Breast epithelium (tissue), 4 donors: ENCODE data around the gene TUBA4B. TPM values are rescaled to one million over a fixed set of nuclear protein-coding genes. Genes with fewer than 3 reads are reported as not detected.
"Not testable (repeated sequence)": the region's sequence is repeated elsewhere in the genome, so short reads cannot be mapped to it uniquely, and the experiment has no call there.

Experiments
- DNase-seq, 2 donors: peaks; one replicate each; pipeline ENCODE4 v3.0.0-alpha.2; 2019; ENCODE audit warnings: low spot score in 2 of 2
- H3K27ac ChIP-seq, 2 donors: fragments of 200-600 bp; sonication (generic) in 1 of 2; one replicate each; pipeline ENCODE4 v1.5.1; 2016 to 2019; ENCODE audit warnings: mild to moderate bottlenecking in 1 of 2
- H3K27me3 ChIP-seq, 2 donors: fragments of 200-600 bp; sonication (generic) in 1 of 2; one replicate each; pipeline versions ENCODE4 v1.5.1 to v1.6.0; 2017 to 2019; ENCODE audit warnings: control low read depth in 1 of 2, mild to moderate bottlenecking in 1 of 2
- H3K36me3 ChIP-seq: fragments of 200-600 bp; one replicate; pipeline ENCODE4 v1.5.1; 2019
- H3K4me1 ChIP-seq, 2 donors: fragments of 200-600 bp; sonication (generic); one replicate each; pipeline ENCODE4 v1.5.1; 2016 to 2019; ENCODE audit warnings: control low read depth in 1 of 2
- H3K4me3 ChIP-seq, 3 donors: fragments of 200-600 bp; sonication (generic); 1 replicate in 2 of 3; 2 replicates in 1 of 3; pipeline ENCODE4 v1.5.1; 2016 to 2019; ENCODE audit warnings: mild to moderate bottlenecking in 3 of 3, moderate library complexity in 2 of 3
- H3K9me3 ChIP-seq, 2 donors: fragments of 200-600 bp; sonication (generic) in 1 of 2; one replicate each; pipeline ENCODE4 v1.5.1; 2016 to 2019; ENCODE audit warnings: control low read depth in 1 of 2
- CTCF ChIP-seq, 3 donors: fragments of 450-650 bp; IDR thresholded peaks; one replicate each; pipeline ENCODE4 v1.5.1; 2016 to 2017; ENCODE audit warnings: antibody characterized with exemption in 3 of 3, mild to moderate bottlenecking in 3 of 3, moderate library complexity in 3 of 3
- POLR2A ChIP-seq: fragments of 450-650 bp; IDR thresholded peaks from one replicate; pipeline ENCODE4 v1.6.1; 2016; ENCODE audit warnings: antibody characterized with exemption, mild to moderate bottlenecking, moderate library complexity
- POLR2AphosphoS5 ChIP-seq, 3 donors: sonication (generic); formaldehyde crosslinking; IDR thresholded peaks; one replicate each; pipeline ENCODE4 v1.6.1; 2017; ENCODE audit warnings: antibody characterized with exemption in 3 of 3
- intact Hi-C: fragments of 100-400 bp; cut with DNase I; formaldehyde crosslinking; loops from one replicate; pipeline ENCODE4 v1.15.1; 2023; ENCODE audit warnings: low total_unique reads
- total RNA-seq, 3 donors: library from RNA; depleted of rRNA; stranded (reverse); fragments of >200 nt; gene quantifications; one replicate each; pipeline ENCODE4 v1.1.0, GENCODE V29; 2016

Gene TUBA4B
- total RNA-seq, 3 donors from 2014 or later, result 0.16 TPM; not detected in 2

GRCh38 chr2:219284501-219285372 lies 31.7 kb downstream of the TUBA4B start:
- no peaks in the 10 kb centered on the region for H3K36me3 ChIP-seq
- H3K27ac ChIP-seq, result peak overlapping the region; percentile 61 to 89
- H3K4me1 ChIP-seq, result peaks cover 14 to 17% of the 10 kb centered on the region in 2 donors
- no peak overlapping the region for H3K4me3 ChIP-seq
- peak in 1 of 2 donors; percentile 56 for DNase-seq
- no peak for TF ChIP-seq POLR2AphosphoS5 (IDR thresholded peaks at IDR 0.05)
- no peaks in the 10 kb centered on the region for H3K9me3 ChIP-seq
- intact Hi-C loops, result no loop called here
- H3K27me3 ChIP-seq, result no peaks in the 10 kb centered on the region

- Histone ChIP-seq H3K9me3 (no peaks in the 10 kb centered on the region), H3K36me3 (no peaks in the 10 kb centered on the region), H3K27me3 (no peaks in the 10 kb centered on the region), H3K4me3 (peak overlapping the region in 1 of 3 donors; percentile 47), H3K27ac (peak overlapping the region; percentile 61 to 89), H3K4me1 (peaks cover 10 to 13% of the 10 kb centered on the region in 2 donors)
- DNase-seq, result no peak
- intact Hi-C loops, result no loop called here
- no peak for TF ChIP-seq POLR2AphosphoS5 (IDR thresholded peaks at IDR 0.05)
- TF ChIP-seq POLR2A, result no peak
- no peak for TF ChIP-seq CTCF (IDR thresholded peaks at IDR 0.05)
Observed at GRCh38 chr2:219285373-219285735, 32.3 kb downstream of the TUBA4B start.

GRCh38 chr2:219285894-219286425 lies 32.9 kb downstream of the TUBA4B start:
- Histone ChIP-seq H3K4me1 (peaks cover 10 to 13% of the 10 kb centered on the region in 2 donors), H3K36me3 (no peaks in the 10 kb centered on the region), H3K9me3 (no peaks in the 10 kb centered on the region), H3K4me3 (peak overlapping the region in 1 of 3 donors; percentile 47), H3K27me3 (no peaks in the 10 kb centered on the region), H3K27ac (peak overlapping the region; percentile 61 to 89)
- intact Hi-C loops, result no loop called here
- peak in 1 of 2 donors; percentile 64 for DNase-seq
- TF ChIP-seq CTCF (IDR thresholded peaks at IDR 0.05) (no peak), POLR2AphosphoS5 (IDR thresholded peaks at IDR 0.05) (no peak), POLR2A (no peak)

GRCh38 chr2:219286436-219287115 lies 33.5 kb downstream of the TUBA4B start:
- Histone ChIP-seq H3K27me3 (no peaks in the 10 kb centered on the region), H3K27ac (peak overlapping the region; percentile 61 to 89), H3K4me3 (peak overlapping the region in 1 of 3 donors; percentile 11), H3K4me1 (peaks cover 10 to 13% of the 10 kb centered on the region in 2 donors), H3K36me3 (no peaks in the 10 kb centered on the region), H3K9me3 (no peaks in the 10 kb centered on the region)
- intact Hi-C loops, result no loop called here
- TF ChIP-seq CTCF (IDR thresholded peaks at IDR 0.05) (no peak), POLR2AphosphoS5 (IDR thresholded peaks at IDR 0.05) (no peak), POLR2A (no peak)
- peak in 1 of 2 donors; percentile 53 for DNase-seq

GRCh38 chr2:219287116-219287440 lies 34.0 kb downstream of the TUBA4B start:
- Histone ChIP-seq H3K4me1 (peaks cover 10 to 13% of the 10 kb centered on the region in 2 donors), H3K27ac (peak overlapping the region; percentile 61 to 89)
- H3K27me3 ChIP-seq, result not testable (repeated sequence)

More at GRCh38 chr2:219287116-219287440, 34.0 kb downstream of the TUBA4B start:
- H3K36me3 ChIP-seq, DNase-seq, H3K9me3 ChIP-seq, intact Hi-C loops, H3K4me3 ChIP-seq: not testable (repeated sequence)
